GM18867 (cell line): ENCODE data around the gene DYNC1LI2.
"Not testable (repeated sequence)": the region's sequence is repeated elsewhere in the genome, so short reads cannot be mapped to it uniquely, and the experiment has no call there.

Experiments used
- ATAC-seq: cut with Tn5 transposase; IDR thresholded peaks from one replicate; pipeline ENCODE4 v1.9.1; 2021; ENCODE audit warnings: mild to moderate bottlenecking, moderate library complexity; ENCODE audit not compliant: unreplicated experiment

The DYNC1LI2 gene

DNA sequence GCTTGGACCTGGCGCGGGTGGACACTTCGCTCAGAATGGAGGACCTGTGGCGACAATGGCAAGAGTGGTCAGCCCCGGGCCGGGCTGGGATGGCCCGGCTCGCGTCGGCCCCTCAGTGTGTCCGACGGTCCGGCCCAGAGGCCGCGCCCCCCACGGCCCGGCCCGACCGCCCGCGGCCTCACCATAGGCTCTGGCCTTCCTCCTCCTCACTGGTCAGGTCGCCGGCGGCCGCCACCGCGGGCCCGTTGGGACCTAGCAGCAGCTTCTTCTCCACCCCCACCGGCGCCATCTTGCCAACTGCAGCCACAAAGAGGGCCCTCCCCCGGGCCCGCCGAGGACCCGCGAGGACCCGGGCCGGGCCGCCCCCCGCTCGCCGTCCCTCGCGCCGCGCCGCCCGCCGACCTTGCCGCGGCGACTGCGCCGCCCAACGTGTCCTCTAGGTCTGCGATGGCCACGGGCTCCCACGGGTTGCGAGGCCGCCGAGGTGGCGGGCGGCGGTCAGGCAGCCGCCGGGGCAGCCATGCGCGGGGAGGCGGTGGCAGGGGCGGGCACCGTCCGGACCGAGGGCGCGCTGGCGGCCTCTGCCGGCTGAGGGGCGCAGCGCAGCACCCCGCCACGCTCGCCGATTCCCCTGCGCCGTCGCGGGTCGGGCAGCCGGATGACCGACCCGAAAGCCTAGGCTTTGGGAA, at the start of gene DYNC1LI2:
Gene DYNC1LI2, minus strand, starts transcription at position 307 of the 689 bp plus-strand sequence. Its CDS starts 18 bp downstream, at position 289.
- ATAC-seq: peak; percentile 89

GRCh38 chr16:66800856-66801255, 49.4 kb upstream of the DYNC1LI2 start:
- ATAC-seq: no peak

DNA sequence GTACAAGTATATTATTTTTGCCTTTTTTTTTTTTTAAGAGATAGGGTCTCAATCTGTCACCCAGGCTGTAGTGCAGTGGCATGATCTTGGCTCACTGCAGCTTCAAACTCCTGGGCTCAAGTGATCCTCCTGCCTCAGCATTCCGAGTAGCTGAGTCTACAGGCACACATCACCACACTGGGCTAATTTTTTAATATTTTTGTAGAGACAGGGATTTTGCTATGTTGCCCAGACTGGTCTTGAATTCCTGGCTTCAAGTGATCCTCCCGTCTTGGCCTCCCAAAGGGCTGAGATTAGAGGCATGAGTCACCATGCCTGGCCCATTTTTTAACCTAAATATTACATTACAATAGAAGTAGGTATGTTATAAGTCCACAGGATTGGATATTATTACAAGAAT, 46.8 kb upstream of the DYNC1LI2 start:
- no peak for ATAC-seq

GRCh38 chr16:66793984-66794383, 42.6 kb upstream of the DYNC1LI2 start:
- not testable (repeated sequence) for ATAC-seq

GRCh38 chr16:66790130-66790733, 38.8 kb upstream of the DYNC1LI2 start:
- ATAC-seq: no peak

GRCh38 chr16:66787427-66787826, 36.0 kb upstream of the DYNC1LI2 start:
- ATAC-seq: no peak

DNA sequence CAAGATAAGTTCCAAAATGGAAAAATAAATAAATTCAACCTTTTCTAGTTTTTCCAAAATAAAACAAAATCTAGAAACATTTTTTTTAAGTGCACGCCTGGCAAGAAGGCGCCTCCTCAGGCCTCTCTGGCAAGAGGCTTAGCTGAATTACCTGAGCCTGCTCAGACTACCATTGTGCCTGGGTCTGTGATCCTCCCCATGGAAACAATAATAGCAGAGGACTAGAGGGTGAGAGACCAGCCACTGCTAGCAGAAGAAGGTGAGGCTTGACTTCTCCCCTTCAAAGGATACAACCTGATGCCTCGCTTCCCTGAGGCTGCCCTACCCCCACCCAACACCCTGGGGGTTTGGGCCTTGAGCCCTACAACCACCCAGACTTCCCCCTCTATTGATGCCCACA, 35.1 kb upstream of the DYNC1LI2 start:
- no peak for ATAC-seq

DNA sequence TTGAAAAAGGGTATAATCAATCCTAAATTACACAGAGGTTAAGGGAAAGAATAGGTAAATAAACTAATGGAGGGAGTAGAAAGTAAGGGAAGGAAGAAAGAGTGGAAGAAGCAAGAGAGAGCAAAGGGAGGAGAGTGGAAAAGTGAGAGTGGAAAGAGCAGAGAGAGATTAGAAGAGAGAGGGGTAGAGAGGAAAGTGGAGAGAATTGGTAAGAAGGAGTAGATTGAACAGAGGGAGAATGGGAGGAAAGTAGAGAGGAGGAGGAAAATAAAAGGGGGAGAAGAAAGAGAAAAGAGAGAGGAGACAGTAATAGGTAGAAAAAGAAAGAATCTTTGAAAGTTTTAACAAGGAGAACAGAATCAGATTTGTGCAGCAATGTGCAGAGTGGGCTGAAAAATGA, 25.0 kb upstream of the DYNC1LI2 start:
- ATAC-seq: no peak

- ATAC-seq: no peak
Observed at GRCh38 chr16:66774981-66775380, 23.6 kb upstream of the DYNC1LI2 start.

GRCh38 chr16:66758086-66758485, 6.7 kb upstream of the DYNC1LI2 start:
- ATAC-seq: no peak

DNA sequence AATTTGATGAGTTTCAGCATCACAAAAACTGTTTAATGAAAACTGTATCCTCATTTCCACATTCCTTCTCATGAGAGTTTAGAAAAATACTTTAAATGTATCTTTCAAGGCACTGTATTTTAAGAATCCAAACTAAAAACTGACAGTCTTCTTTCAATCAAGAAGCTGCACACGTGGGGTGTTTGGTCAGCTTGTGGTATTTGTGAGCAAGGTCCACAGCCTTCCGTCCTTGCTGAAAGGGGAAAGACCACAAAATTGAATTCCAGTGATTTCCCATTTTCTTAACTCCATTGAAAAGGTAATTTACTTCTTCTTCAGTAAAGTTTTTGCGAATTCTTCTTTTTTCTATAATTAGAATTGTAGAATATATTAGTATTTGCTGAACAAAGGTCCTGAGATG, 3.4 kb upstream of the DYNC1LI2 start:
- no peak for ATAC-seq

DNA sequence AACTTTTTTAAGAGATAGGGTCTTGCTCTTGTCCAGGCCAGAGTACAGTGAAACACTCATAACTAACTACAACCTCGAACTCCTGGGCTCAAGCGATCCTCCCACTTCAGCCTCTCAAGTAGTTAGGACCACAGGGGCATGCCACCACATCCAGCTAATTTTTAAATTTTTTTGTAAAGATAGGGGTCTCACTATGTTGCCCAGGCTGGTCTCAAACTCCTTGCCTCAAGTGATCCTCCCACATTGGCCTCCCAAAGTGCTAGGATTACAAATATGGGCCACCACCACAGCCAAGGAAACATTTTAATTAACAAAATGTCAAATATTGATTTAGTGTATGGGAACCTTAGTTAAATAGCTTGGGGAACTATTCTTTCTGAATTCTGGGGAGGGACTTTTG, 2.8 kb upstream of the DYNC1LI2 start:
- no peak for ATAC-seq

DNA sequence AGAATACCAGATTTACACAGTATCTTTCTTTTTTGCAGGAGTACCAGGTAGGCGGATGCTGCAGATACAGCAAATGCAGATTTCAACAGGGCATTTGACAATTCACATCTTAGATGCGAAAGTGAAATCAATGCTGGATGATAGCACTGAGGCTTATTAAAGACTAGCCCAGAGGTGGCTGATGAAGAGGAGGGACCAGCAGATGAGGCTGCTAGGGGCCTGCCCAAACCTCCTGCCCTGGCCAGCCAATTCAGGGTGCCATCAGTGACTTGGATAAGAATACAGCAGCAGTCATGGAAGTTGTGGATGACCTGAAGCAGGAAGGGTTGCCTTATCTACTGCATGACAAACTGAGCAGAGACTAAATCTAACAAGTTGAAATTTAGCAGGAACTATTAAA, 1.5 kb upstream of the DYNC1LI2 start:
- ATAC-seq: no peak

DNA sequence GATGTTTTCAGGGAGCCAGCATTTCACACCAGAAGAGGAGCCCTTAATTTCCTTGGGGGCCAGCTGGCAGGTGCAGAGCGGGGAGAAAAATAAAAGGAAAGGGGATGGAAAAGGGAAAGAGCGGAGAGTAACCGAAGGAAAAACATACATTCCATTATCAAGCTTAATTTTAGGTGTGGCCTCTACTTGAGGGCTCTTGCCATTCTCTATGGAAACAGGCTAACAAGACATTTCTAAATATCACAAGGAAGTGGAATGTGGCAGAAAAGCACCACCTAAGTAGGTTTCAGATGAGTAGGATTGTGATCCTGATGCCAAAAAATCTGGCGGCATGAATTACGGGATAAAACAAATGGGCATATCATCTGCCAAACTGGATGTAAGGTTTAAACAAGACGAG, 970 bp upstream of the DYNC1LI2 start:
- ATAC-seq: no peak

GRCh38 chr16:66751992-66752322, 548 bp upstream of the DYNC1LI2 start:
- ATAC-seq: no peak

DNA sequence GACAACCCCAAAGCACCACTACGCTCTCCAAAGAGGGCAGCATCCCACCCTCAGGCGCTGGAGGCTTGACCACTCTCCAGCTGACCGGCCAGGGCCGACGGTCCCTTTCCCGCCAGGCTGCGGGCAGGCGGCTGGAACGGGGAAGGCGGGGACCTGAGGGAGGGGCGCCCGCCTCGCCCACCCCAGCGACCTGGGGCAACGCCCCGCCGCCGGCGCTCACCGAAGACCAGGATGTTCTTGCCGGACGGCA, 431 bp downstream of the DYNC1LI2 start:
- no peak for ATAC-seq

DNA sequence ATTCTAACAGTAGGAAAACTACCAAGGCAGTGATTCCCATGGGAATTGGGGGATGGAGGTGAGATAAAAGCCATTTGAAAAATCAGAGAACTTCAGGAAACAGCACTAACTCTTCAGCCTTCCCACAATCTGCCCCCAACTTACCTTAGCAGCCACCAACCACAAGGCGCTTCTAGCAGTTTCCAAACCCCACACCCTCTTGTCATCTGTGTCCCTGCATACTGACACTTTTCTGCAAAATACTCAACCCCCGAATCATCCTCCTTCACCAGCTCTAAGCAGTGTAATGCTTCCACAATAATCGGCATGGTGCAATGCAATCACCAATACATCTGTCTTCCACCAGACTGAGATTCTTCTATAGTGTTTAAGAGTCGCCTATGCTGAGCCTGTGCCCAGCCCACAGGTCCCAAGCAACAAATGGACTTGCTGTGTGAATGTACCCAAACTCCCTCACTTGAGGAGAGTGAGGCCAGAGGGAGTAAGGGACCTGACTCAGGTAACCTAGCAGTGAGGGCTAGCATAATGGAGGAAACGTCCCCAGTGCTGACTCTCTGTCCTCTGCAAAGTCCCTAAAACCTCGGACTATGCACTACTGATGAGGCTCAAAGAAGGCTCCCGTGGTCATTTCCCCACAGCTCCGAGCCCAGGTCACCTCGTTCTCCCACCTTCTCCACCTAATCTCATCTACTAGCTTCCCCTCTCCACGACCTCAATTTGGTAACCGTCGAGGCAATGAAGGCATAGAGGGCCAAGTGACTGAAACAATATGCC, 943 bp downstream of the DYNC1LI2 start:
- peak; percentile 1 for ATAC-seq

DNA sequence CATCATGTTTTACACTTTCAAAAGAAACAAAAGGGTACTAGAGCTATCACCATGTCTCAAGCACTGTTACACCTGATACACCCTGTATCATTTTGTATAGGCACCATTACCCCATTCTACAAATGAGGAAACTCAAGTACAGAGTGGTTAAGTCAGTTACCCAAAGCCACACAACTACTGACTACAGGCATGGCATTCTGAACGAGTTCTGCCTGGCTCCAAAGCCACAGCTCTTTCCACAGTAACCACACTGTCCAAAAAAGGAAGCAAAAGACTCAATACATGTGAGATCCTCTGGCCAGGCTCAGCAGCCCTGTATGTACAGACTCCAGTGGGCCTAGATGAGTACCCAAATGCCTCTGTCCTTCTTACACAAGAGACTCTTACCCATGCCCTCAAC, 4.7 kb downstream of the DYNC1LI2 start:
- no peak for ATAC-seq

DNA sequence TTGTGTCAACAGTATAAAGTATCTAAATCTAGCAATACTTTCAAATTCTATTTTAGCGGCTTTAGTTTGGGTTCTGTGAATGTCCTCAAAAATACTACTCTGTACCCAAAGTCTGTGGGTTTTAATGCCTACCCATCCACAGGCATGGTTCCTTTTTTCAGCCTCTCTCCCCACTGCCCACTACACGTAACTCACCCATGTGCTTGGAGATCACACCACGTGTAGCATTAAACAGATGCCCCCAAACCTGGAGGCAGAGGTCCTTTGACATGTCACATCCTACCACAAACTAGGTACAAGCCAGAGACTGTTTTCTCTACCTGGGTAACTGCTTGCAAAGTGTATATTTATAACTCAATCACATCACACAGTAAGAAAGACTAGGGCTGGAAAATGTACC, 5.4 kb downstream of the DYNC1LI2 start:
- no peak for ATAC-seq

- no peak for ATAC-seq
Observed at GRCh38 chr16:66741950-66742808, 9.2 kb downstream of the DYNC1LI2 start.

- no peak for ATAC-seq
Observed at GRCh38 chr16:66741169-66741900, 10.1 kb downstream of the DYNC1LI2 start.
